Anterior cingulate cortex (tissue), 58 donors: Measurements from ENCODE around the gene PPM1H.
"Not testable (repeated sequence)": the region's sequence is repeated elsewhere in the genome, so short reads cannot be mapped to it uniquely, and the experiment has no call there.

ENCODE experiments used
- DNase-seq, 58 donors: peaks; one replicate each; lab custom pipeline; 2025; lab: John Stamatoyannopoulos, UW

Gene PPM1H

DNA sequence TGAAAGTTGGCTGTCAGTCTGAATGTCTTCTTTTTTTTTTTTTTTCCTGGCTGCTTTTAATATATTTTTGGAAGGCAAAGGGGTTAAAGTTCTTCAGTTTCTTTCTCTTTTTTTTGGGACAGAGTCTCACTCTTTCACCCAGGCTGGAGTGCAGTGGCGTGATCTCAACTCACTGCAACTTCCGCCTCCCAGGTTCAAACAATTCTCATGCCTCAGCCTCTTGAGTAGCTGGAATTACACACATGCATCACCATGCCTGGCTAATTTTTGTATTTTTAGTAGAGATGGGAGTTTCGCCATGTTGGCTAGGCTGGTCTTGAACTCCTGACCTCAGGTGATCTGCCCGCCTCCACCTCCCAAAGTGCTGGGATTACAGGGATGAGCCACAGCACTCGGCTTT lies 270.0 kb downstream of the PPM1H start:
- DNase-seq = not testable (repeated sequence)

DNA sequence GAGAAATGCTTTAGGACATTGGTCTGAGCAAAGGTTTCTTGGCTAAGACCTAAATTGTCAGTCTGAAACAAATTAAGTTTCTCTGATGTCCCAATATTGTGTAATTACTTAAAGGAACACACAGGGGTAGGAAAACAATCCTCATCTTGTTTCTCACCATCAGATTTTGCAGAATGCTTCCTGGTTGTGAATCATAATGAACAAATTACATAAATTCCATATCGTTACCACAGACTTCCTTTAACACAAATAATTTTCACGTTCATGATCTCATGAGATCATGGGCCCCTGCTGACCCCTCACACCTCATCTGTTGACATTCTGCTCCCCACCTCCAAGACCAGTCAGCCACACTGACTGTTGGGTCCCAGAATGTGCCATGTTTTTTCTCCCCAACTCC lies 274.2 kb downstream of the PPM1H start:
- DNase-seq = no peak

DNA sequence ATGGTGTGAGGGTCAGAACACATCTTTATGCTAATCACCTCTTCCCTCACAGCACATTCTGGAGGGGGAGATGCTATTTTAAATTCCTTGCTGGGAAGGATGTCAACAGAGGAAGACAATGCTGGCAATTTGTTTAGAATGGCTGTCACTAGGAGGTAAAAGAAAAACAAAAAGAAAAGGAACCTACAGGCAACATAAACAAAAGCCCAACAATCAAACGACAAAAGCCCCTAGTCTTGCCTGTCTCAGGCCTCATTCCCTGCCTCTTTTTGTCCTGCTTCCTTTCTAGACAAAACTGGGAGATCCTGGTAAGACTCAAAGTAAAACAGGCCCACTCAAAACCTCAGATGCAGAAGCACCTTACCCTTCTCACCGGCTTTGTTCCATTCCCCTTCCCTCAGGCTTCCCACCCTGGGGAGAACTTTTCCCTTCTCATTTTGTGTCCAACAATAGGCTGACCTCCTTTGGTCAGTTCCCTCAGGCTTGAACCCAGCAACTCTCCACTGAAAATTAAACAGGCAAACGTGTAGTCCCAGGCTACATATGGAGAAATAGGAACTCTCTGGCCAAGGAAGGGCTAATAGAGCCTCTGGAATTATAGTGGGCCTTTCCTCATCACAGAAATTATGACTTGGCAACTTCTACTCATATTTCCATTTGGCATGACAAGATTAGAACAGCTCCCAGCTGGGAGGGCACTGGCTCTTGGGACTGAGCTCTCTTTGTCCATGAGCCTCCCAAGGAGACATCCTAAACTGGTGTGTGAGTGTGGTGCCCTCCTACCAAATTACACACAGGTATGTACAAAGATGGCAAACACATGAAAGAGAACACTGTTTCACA lies 275.3 kb downstream of the PPM1H start:
- DNase-seq = no peak

DNA sequence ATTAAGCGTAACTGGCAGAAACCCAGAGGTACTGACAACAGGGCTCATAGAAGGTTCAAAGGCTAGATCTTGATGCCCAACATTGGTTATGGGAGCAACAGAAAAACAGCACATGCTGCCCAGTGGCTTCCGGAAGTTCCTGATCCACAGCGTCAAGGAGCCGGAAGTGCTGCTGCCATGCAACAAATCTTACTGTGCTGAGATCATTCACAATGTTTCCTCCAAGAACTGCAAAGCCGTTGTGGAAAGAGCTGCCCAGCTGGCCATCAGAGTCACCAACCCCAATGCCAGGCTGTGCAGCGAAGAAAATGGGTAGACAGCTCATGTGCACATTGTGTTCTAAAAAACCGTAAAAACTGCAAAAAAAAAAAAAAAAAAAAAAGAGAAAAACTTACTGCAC lies 276.0 kb downstream of the PPM1H start:
- DNase-seq = peak in 2 of 58 donors; percentile 3 to 4

DNA sequence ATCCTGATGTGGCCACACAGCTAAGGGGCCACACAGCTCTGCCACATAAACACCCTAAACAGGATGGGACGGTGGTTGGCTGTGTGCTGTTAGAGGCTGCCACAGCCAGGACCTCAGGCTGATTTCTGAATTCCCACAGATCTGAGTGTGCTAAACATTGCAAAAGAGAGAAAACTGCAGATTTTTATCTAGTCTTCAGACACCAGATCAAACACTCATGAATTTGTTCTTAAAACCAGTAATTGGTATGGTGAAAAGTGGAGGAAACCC lies 277.7 kb downstream of the PPM1H start:
- no peak for DNase-seq

DNA sequence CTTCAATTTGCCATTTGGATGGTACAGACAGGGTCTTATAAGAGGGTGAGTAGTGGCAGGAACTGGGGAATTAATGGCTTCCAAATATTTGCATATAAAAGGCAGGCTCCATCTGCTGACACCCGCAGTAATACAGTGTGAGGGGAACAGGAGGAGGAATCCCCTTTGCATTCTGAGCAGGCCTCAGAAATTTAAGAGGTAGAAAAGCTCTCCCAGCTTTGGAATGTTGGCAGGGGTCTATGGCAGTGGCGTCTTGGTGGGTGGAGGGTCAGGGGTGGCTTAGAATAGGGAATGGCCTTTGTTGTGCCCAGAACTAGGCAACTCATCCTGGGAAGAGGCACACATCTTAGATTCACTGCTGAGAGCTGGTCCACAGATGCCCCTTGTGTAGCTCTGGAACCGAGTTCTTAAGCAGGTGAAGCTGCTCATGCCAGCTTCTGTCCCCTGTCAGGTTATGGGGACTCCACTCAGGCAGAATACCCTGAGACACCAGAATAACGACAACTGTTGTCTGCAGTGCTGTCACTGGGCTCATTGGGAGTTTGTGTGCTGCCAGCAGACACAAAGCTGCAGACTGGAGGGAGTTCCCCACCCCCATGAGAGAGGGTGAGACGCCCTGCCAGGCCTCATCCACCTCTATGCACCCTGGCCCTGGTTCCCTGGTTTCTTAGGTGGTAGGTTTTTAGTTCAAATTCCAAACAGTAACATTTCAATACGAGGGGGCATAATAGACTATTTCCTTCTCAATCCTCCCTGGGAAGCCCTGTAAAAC lies 278.2 kb downstream of the PPM1H start:
- peak in 8 of 58 donors; percentile 3 to 23 (median 11) for DNase-seq

DNA sequence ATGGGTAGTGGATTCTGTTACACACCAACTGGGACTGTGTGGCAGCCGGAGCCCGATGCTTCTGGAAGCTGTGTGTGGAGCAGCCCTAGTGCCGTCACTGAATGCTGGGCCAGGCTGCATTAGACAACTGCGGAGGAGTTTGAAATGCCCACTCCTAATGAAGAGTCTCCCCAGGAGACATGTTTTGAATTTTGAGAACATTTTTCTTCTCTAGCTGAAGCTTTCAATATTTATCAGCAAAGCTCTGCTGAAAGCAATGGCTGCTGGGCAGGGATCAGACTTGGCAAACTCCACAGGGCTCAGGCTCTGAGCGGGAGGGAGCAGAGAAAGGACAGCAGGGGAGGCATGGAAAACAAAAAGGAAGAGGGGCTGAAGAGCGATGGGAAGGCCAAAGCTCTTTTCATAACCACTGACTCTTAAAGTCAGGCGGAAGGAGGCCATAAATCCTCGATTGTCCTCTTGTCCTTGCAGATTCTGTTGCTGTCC lies 279.2 kb downstream of the PPM1H start:
- DNase-seq = peak in 15 of 58 donors; percentile 3 to 45 (median 15)

DNA sequence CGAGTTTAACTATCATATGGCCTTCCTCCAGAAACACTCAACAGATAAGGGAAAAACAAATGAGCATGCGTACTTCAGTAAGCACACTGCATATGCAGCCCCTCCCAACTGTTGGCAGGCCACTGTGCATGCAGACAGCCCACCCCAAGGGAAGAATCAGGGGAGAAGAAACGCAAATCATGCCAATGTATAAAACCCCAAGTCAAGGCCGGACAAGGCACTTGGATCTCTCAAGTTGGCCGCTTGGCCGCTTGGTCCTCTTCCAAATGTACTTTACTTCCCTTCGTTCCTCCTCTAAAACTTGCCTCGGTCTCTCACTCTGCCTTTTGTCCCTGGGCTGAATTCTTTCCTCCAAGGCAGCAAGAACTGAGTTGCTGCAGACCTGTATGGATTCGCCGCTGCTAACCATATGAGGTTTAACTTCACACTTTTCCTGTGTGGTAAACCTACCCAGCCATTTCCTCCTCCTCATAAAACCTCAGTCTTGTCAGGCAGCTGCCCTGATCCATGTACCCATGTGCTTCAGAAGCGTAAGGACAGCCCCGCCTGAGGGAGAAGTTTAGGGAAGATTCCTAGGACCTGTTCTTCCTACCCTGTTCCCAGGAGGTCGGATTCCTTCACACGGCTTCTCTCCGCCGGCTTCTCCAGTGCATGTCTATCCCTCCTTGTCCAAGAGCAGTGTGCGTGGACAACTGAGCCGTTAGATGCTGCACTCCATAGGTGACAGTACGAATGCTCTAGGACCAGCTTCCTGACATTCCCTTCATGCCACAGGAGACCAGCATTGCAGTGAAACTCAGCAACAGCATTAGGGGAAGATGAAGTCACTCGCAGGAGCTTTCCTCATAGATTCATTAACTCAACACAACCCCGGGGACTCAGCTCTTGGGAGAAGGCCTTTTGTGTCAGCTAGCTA lies 280.4 kb downstream of the PPM1H start:
- DNase-seq = no peak

DNA sequence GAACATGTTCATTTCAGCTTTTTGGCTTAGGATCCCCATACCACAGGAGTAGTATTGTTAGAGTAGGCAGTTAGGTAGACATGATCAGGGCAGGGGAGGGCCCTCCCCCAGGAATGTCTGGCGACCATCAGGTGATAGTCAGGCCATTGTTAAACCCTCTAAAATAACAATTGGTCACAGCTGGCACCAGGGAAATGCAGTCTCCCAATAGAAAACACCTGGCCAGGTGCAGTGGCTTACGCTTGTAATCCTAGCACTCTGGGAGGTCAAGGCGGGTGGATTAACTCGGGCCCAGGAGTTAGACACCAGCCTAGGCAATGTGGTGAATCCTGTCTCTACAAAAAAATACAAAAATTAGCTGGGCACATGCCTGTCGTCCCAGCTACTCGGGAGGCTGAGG lies 281.2 kb downstream of the PPM1H start:
- no peak for DNase-seq

DNA sequence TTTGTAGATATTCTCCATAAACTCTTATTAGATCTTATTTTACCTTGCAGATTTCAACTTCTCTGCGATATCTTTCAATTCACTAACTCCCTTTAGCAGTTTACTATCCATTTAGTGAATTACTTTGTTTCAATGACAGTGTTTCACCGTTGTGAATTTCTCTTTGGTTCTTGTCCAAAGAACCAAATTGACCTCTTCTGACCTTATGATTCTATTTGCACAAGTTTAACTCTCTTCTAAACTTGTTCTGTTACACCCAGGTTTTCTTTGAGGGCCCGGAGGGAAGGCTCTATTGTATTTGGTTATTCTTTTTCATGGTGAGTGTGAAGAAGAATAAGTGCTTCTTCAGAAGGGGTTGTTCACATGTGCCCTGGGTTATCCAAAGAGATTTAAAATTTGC lies 281.6 kb downstream of the PPM1H start:
- no peak for DNase-seq

DNA sequence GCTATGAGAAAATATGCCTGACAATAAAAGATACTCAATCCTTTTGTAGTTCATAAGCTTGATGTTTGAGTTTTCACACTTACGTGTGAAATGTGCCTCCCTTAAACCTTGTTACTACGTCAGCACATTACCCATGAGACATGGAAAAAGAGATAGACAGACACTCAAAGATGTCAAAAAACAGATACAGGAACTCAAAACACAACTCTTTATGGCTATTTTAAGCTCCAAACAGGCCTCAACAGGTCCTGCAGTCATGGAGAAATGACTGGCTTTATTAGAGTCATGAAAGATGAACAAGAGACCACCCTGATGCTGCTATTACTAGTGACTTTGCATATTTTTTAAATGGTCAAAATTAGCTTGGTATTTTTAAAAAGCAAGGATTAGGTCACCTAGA lies 283.8 kb downstream of the PPM1H start:
- no peak for DNase-seq

DNA sequence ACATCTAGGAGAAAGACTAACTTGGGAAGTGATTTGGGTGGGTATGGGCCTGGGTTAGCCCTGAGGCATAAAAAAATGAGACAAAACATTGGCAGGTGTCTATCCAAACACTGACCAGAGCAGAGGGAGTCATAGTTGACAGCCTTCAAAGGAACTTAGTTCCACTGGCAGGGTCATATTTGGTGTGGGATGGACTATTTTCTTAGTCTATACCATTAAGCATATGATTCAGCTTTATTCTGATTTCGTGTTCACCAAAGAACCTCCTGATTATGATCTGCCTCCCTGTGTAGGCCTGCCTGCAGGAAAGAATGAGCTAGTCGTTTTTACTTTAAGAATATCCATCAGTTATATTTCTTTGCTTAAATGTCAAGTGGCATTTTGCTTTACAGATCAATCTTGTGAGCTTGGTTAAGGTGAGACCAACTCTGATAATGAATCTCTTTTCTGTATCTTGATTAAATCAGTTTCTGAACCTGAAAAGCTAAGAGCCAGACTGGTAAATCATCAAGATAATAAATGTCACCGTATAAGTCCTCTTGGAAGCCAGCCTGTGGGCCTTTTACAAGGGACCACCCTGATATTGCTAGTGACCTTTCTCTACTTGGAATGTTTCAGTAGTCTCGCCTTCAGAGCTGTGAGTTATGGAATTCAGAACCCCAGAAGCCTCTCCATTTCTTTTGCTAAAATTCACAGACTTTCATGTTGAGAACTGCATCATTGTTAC lies 285.4 kb downstream of the PPM1H start:
- DNase-seq = no peak

DNA sequence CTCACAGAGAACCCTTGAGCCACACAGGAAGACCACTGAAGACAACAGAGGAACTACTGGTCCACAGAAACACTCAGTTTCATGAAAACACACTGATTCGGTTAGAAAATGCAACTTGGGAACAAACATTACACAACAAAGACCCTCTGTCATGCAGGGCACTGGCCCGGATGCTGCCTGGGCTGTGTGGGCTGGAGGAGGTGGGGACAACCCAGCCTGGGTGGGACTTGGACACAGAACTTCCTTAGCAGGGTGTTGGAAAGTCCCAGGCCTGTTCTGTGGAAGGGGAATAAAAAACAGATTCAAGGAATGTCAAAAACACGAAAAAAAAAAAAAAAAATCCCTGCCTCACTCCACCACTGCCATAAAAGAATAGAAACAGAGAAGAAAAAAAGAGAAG lies 287.4 kb downstream of the PPM1H start:
- DNase-seq = peak in 23 of 58 donors; percentile 5 to 64 (median 23)

DNA sequence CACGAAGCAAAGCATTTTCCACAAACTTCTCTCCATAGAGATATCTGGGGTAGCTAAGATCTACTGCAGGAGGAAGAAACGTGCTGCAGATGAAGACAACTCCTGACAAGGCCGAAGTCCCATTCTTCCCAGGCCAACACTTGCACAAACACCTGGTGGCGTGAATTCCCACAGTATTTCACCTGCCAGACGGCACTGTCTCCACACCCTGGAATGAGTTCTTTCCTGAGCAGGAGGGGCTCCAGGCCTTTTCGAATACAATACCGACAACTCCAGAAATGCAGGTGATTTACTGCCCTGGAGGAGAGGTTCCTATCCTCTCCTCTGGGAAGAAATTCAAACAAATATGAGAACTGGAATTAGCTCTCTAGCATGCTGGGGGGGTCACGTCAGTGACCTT lies 288.4 kb downstream of the PPM1H start:
- no peak for DNase-seq

DNA sequence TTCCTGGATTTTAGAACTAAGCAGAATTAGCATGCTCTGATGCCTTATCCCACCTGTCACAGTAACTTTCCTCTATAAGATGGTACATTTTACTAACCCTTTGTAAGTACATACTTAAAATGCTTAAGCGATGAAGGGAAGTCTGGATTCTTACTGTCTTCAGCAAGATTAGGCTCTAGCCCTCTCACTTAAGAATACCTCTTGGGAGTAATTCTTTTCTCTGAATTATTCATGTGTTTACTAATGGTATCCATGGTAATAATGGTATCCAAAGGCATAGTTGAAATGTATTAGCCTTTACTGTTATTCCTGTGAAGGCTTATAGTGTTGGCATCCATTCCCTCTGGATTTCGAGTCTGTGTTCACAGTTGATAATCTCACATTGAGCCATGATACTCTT lies 291.5 kb downstream of the PPM1H start:
- no peak for DNase-seq

DNA sequence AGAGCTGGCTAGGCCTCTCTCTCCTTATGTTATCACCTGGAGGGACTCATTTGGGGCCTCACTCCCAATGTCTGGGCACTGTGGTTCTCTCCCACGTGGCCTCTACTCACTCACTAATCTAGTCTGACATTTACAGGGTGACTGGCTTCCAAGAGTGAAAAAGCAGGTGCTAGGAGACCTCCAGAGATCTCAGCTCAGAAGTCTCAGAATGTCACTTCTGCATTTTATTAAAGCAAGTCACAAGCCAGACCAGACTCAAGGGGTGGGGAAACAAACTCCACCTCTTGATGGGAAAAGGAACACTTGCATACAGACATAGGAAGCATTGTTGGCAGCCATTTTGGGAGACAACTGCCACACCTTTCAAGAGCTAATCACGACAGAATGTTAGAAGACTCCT lies 292.5 kb downstream of the PPM1H start:
- DNase-seq = no peak

DNA sequence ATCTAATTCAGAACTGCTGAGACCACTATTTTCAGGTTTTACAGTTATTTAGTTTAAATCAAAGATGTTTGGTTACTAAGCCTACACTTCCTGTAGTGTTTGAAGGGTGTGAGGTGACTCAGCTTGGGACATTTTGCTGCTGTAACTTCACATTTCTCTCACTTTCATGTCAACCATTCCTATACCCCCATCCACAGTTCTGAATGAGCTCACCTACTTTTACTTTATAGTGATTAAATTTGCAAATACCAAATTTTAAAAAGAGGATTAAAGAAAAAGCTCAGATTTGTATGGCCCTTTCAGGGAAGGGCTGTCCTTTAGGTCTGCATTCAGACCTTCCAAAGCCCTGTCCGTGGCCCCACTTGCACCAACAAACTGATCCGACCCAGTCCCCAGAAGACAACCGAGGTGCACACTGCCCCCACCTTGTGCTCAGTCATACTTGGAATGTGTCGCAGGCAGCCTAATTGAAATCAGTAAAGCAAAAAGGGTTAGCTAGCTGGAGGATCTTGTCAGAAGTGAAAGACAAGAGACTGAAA lies 294.0 kb downstream of the PPM1H start:
- DNase-seq = no peak

DNA sequence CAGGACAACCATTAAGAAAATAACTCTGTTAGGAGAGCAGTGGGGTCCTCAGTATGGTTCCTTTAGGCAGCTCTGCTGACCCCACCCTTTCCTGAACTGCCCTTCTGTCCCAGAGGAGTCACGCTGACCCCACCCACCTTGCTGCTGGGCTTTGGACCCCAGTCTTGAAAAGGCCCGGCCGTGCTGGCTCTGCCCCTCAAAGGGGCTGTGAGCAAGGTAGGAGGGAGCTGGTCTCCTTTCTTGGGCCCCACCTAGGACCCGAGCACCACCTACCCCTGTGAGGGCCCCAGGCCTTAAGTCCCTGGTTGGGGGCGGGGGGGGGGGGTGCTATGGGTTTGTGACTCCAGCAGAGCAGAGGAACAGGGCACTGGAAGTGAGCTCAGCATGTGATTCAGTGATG lies 297.3 kb downstream of the PPM1H start:
- DNase-seq = no peak

DNA sequence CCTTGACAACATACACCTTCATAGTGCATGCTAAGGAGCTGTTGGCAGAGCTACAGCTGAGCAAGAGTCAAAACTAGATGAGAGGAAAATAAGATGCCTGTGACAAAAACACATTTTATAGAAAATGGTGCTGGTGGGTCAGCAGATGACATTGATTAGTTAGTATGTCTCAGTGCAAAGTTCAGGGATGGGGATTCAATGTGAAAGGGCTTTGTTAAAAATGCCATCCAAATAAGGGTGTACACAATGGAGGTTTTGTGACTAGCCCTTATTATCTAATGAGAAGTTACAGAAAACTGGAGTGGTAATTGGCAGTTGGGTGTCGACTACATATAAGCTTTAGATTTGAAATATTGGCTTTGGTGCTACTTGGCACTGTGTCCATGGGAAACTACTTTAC lies 299.3 kb downstream of the PPM1H start:
- DNase-seq = no peak

DNA sequence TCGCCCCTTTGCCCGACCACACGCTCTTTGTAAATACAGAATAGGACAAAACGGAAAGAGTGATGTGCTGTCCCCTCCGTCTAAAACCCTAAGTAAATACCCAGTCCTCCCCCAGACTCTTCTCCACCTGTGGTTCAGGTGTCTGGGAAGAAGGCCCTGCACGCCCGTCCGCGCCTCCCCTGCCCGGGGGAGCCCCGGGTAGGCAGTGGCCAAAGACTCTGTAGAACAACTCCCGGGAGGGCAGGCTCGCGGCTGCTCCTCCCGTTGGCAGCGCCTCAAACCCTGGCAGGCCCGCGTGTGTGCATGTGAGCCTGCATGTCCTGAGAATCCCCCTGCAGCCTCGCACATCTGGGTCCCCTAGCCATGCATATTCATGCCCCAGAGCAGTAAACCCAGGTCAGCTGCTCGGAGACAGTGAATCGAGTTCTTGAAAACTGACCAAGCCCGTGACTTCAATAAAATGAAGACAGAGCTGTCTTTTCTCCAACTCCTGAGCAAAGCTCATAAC lies 302.5 kb downstream of the PPM1H start:
- DNase-seq = peak in 34 of 58 donors; percentile 4 to 57 (median 26)
